ENCODE data around the gene DGKQ. TPM values are rescaled to one million over a fixed set of nuclear protein-coding genes. Genes with fewer than 3 reads are reported as not detected.

The DGKQ gene
- total and polyA plus RNA-seq, 2 of the 13 experiments (the other 11 are each of a cell fraction or from before 2014, with no cell fraction given), result 4.5 to 7.2 TPM

DNA sequence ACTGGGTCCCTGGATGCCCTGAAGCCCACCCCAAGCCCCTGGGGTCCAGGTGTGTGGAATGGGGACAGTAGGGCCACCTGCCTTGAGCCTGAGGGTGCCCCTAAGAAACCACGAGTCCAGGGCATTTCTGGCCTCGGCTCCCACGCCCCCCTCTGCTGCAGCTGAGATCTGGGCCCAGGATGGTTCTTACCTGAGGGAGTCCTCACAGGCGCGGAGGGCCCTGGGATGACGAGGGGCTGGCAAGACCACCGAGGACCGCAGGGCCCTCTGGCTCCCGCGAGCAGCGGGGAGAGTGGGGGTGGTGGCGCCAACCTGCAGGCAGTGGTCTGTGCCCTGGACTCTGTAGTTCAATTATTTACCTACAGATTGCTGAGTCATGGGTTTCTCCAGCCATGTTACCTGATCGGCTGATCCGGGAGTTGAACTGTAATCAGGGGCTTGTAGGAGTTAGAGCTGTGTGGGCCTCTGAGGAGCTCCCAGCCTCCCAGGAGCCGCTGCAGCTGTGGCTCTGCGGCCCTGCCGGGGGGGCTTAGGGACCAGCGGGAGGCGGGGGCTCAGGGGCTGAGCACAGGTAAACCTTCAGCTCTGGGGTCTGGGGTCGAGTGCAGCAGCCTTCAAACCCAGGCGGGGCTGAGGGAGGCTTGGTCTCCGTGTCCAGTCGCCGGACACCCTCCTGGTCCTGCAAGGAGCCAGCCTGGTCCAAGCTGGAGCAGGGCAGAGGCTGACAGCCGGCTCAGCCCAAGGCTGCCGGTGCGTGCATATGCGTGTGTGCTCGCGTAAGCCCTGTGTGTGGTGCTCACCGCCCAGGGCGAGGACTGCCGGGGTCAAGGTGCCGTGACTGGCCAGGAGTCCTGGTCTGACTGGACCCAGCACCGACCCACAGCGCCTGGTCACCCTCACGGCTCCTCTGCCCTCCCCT is 20.0 kb upstream of the DGKQ start, which contains the start of gene SLC26A1 (continued):
- TF ChIP-seq NPAS2 (CRISPR knock-in tag; IDR thresholded peaks at IDR 0.05; ENCODE audit: borderline replicate concordance) (no peak), SOX5 (CRISPR knock-in tag; IDR thresholded peaks at IDR 0.05; ENCODE audit: borderline replicate concordance) (peak; percentile 49; the same call in 1 of the 2 replicates), POLR2AphosphoS2 (IDR thresholded peaks at IDR 0.05; ENCODE audit: low read depth, low read length) (peak; percentile 21; the same call in 1 of the 2 replicates), PRPF4 (IDR thresholded peaks at IDR 0.05; ENCODE audit: low read depth, low read length, poor library complexity, severe bottlenecking) (no peak), ZBTB3 (CRISPR knock-in tag; IDR thresholded peaks at IDR 0.05; ENCODE audit: borderline replicate concordance, low read depth) (peak; percentile 12; the same call in 1 of the 2 replicates), GTF2F1 (IDR thresholded peaks at IDR 0.05; ENCODE audit: low read length) (no peak), HNRNPL (IDR thresholded peaks at IDR 0.05; ENCODE audit: low read depth, low read length) (peak; percentile 51), ZFP1 (CRISPR knock-in tag; IDR thresholded peaks at IDR 0.05) (no peak), SYNCRIP (IDR thresholded peaks at IDR 0.05; ENCODE audit: insufficient read depth, low read depth, low read length) (no peak), ERF (CRISPR knock-in tag; IDR thresholded peaks at IDR 0.05) (peak; percentile 29; the same call in 1 of the 2 replicates), NFYB (CRISPR knock-in tag; IDR thresholded peaks at IDR 0.05) (0 out of 2 replicates have a peak, but pooled peaks have one; percentile 8), ETV5 (CRISPR knock-in tag; IDR thresholded peaks at IDR 0.05; ENCODE audit: borderline replicate concordance) (no peak; the same call in 1 of the 2 replicates), HNRNPH1 (optimal IDR thresholded peaks at IDR 0.05; ENCODE audit: low read depth, low read length) (no peak), NRL (CRISPR knock-in tag; IDR thresholded peaks at IDR 0.05; ENCODE audit: borderline replicate concordance) (peak; percentile 20)
- TF ChIP-seq, protein P1, sequence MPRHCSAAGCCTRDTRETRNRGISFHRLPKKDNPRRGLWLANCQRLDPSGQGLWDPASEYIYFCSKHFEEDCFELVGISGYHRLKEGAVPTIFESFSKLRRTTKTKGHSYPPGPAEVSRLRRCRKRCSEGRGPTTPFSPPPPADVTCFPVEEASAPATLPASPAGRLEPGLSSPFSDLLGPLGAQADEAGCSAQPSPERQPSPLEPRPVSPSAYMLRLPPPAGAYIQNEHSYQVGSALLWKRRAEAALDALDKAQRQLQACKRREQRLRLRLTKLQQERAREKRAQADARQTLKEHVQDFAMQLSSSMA (CRISPR knock-in tag; IDR thresholded peaks at IDR 0.05), result 0 out of 2 replicates have a peak, but pooled peaks have one; percentile 5
- TF ChIP-seq, protein P2, sequence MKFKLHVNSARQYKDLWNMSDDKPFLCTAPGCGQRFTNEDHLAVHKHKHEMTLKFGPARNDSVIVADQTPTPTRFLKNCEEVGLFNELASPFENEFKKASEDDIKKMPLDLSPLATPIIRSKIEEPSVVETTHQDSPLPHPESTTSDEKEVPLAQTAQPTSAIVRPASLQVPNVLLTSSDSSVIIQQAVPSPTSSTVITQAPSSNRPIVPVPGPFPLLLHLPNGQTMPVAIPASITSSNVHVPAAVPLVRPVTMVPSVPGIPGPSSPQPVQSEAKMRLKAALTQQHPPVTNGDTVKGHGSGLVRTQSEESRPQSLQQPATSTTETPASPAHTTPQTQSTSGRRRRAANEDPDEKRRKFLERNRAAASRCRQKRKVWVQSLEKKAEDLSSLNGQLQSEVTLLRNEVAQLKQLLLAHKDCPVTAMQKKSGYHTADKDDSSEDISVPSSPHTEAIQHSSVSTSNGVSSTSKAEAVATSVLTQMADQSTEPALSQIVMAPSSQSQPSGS (CRISPR knock-in tag; IDR thresholded peaks at IDR 0.05), result no peak
- TF ChIP-seq, protein P3, sequence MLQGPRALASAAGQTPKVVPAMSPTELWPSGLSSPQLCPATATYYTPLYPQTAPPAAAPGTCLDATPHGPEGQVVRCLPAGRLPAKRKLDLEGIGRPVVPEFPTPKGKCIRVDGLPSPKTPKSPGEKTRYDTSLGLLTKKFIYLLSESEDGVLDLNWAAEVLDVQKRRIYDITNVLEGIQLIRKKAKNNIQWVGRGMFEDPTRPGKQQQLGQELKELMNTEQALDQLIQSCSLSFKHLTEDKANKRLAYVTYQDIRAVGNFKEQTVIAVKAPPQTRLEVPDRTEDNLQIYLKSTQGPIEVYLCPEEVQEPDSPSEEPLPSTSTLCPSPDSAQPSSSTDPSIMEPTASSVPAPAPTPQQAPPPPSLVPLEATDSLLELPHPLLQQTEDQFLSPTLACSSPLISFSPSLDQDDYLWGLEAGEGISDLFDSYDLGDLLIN (CRISPR knock-in tag; IDR thresholded peaks at IDR 0.05; ENCODE audit: borderline replicate concordance), result no peak
- TF ChIP-seq, protein P4, sequence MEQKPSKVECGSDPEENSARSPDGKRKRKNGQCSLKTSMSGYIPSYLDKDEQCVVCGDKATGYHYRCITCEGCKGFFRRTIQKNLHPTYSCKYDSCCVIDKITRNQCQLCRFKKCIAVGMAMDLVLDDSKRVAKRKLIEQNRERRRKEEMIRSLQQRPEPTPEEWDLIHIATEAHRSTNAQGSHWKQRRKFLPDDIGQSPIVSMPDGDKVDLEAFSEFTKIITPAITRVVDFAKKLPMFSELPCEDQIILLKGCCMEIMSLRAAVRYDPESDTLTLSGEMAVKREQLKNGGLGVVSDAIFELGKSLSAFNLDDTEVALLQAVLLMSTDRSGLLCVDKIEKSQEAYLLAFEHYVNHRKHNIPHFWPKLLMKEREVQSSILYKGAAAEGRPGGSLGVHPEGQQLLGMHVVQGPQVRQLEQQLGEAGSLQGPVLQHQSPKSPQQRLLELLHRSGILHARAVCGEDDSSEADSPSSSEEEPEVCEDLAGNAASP (CRISPR knock-in tag; IDR thresholded peaks at IDR 0.05; ENCODE audit: borderline replicate concordance), result peak; percentile 12; the same call in 1 of the 2 replicates
- TF ChIP-seq, protein P5, sequence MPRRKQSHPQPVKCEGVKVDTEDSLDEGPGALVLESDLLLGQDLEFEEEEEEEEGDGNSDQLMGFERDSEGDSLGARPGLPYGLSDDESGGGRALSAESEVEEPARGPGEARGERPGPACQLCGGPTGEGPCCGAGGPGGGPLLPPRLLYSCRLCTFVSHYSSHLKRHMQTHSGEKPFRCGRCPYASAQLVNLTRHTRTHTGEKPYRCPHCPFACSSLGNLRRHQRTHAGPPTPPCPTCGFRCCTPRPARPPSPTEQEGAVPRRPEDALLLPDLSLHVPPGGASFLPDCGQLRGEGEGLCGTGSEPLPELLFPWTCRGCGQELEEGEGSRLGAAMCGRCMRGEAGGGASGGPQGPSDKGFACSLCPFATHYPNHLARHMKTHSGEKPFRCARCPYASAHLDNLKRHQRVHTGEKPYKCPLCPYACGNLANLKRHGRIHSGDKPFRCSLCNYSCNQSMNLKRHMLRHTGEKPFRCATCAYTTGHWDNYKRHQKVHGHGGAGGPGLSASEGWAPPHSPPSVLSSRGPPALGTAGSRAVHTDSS (CRISPR knock-in tag; conservative IDR thresholded peaks at IDR 0.05), result no peak
- TF ChIP-seq, protein P6, sequence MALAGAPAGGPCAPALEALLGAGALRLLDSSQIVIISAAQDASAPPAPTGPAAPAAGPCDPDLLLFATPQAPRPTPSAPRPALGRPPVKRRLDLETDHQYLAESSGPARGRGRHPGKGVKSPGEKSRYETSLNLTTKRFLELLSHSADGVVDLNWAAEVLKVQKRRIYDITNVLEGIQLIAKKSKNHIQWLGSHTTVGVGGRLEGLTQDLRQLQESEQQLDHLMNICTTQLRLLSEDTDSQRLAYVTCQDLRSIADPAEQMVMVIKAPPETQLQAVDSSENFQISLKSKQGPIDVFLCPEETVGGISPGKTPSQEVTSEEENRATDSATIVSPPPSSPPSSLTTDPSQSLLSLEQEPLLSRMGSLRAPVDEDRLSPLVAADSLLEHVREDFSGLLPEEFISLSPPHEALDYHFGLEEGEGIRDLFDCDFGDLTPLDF (CRISPR knock-in tag; IDR thresholded peaks at IDR 0.05), result no peak
